Kidney (tissue), 14 donors: Measurements from ENCODE around the gene TMEM255B. TPM values are rescaled to one million over a fixed set of nuclear protein-coding genes. Genes with fewer than 3 reads are reported as not detected.

Experiments
- DNase-seq, 5 donors: peaks; one replicate each; pipeline ENCODE4 v3.0.0-alpha.2; 2013 to 2020
- FAIRE-seq: peaks from 2 replicates; lab custom pipeline; 2012; peaks lifted over from hg19 to GRCh38; lab: Jason Lieb, UNC
- H3K27ac ChIP-seq, 2 donors: one replicate each; pipeline ENCODE4 v1.7.0; 2013; ENCODE audit warnings: low read depth in 2 of 2, low read length in 2 of 2, inconsistent platforms in 1 of 2
- H3K27me3 ChIP-seq: one replicate; pipeline ENCODE4 v1.7.1; 2013; ENCODE audit warnings: low read length, inconsistent platforms; ENCODE audit not compliant: control insufficient read depth, insufficient read depth
- H3K36me3 ChIP-seq, 3 donors: one replicate each; pipeline versions ENCODE4 v1.7.0 to v1.7.1; 2013; ENCODE audit warnings: low read length in 3 of 3, control low read depth in 1 of 3, inconsistent platforms in 1 of 3; ENCODE audit not compliant: insufficient read depth in 3 of 3, control insufficient read depth in 2 of 3
- H3K4me1 ChIP-seq, 3 donors: one replicate each; pipeline versions ENCODE4 v1.7.0 to v1.7.1; 2013; ENCODE audit warnings: low read length in 3 of 3, inconsistent platforms in 1 of 3, low read depth in 1 of 3; ENCODE audit not compliant: control insufficient read depth in 2 of 3, insufficient read depth in 2 of 3
- H3K4me3 ChIP-seq, 3 donors: one replicate each; pipeline versions ENCODE4 v1.7.0 to v1.8.1; 2013; ENCODE audit warnings: low read length in 3 of 3, control low read depth in 1 of 3, inconsistent platforms in 1 of 3
- H3K9ac ChIP-seq, 3 donors: one replicate each; pipeline versions ENCODE4 v1.7.0 to v1.7.1; 2013; ENCODE audit warnings: low read length in 3 of 3, control low read depth in 1 of 3, inconsistent platforms in 1 of 3
- H3K9me3 ChIP-seq, 3 donors: one replicate each; pipeline versions ENCODE4 v1.7.0 to v1.7.1; 2013; ENCODE audit warnings: low read length in 3 of 3, control low read depth in 1 of 3, inconsistent platforms in 1 of 3; ENCODE audit not compliant: control insufficient read depth in 2 of 3, insufficient read depth in 1 of 3
- CTCF ChIP-seq: IDR thresholded peaks from 3 replicates; pipeline ENCODE4 v1.5.1; 2012; ENCODE audit warnings: mild to moderate bottlenecking, moderate library complexity, borderline replicate concordance; ENCODE audit not compliant: insufficient read depth; ENCODE audit errors: extremely low read depth
- intact Hi-C: fragments of 100-400 bp; cut with DNase I; formaldehyde crosslinking; loops from one replicate; pipeline ENCODE4 v1.11.1; 2022
- polyA plus RNA-seq: library from polyadenylated mRNA; stranded (reverse); fragments of 350-450 nt; fragmentation: Illumina TruSeq; extraction: RNeasy Lipid Tissue Mini Kit (QIAGEN cat#74804); gene quantifications from one replicate; pipeline ENCODE4 v1.2.3, GENCODE V29; 2014; ENCODE audit warnings: low read depth, low replicate concordance; ENCODE audit not compliant: insufficient read depth
- total RNA-seq: library from RNA; stranded (reverse); fragmentation: NEBNext Ultra II Directional; extraction: Animal tissue kit (Norgen Biotek cat#: 25700); gene quantifications from one replicate; pipeline ENCODE4 v1.2.1, GENCODE V29; 2021
- donor health status: control.
- donor health status: control.
- donor health status: control.
- donor health status: control.
- donor health status: control.
- donor health status: DM: yes; HTN: yes; CAD: no.
- donor health status: Normal renal cell carcinoma (clear cell type).

TMEM255B gene
- total and polyA plus RNA-seq, 2 donors from 2014 or later: 11.9 to 29.3 TPM

- H3K4me3 ChIP-seq: no peak overlapping the region
- H3K9me3 ChIP-seq: no peaks in the 10 kb centered on the region
- no peaks in the 10 kb centered on the region for H3K27me3 ChIP-seq
- DNase-seq: no peak
- intact Hi-C loops: no loop called here
- peak overlapping the region in 1 of 3 donors; percentile 3 for H3K9ac ChIP-seq
- H3K4me1 ChIP-seq: peaks cover 0 to 14% (median 0%) of the 10 kb centered on the region in 3 donors
- H3K27ac ChIP-seq: peak overlapping the region in 1 of 2 donors; percentile 22
- H3K36me3 ChIP-seq: peaks cover 0 to 2% (median under 1%) of the 10 kb centered on the region in 3 donors
- FAIRE-seq: no peak
- no peak for TF ChIP-seq CTCF
Observed at GRCh38 chr13:113821847-113822246, 62.8 kb downstream of the TMEM255B start.

GRCh38 chr13:113822266-113822665 is 63.2 kb downstream of the TMEM255B start:
- Histone ChIP-seq H3K36me3 (peaks cover 0 to 5% (median 2%) of the 10 kb centered on the region in 3 donors), H3K27ac (no peak overlapping the region), H3K9me3 (no peaks in the 10 kb centered on the region), H3K4me1 (peaks cover 0 to 14% (median 0%) of the 10 kb centered on the region in 3 donors), H3K27me3 (no peaks in the 10 kb centered on the region), H3K4me3 (no peak overlapping the region), H3K9ac (no peak overlapping the region)
- no peak for TF ChIP-seq CTCF
- DNase-seq (no peak), FAIRE-seq (no peak)
- intact Hi-C loops: no loop called here

- no peak overlapping the region for H3K9ac ChIP-seq
- H3K27ac ChIP-seq: no peak overlapping the region
- intact Hi-C loops: no loop called here
- no peak overlapping the region for H3K4me3 ChIP-seq
- H3K27me3 ChIP-seq: no peaks in the 10 kb centered on the region
- FAIRE-seq: no peak
- TF ChIP-seq CTCF: no peak
- no peaks in the 10 kb centered on the region for H3K9me3 ChIP-seq
- H3K36me3 ChIP-seq: peaks cover 0 to 5% (median 2%) of the 10 kb centered on the region in 3 donors
- H3K4me1 ChIP-seq: peaks cover 0 to 14% (median 0%) of the 10 kb centered on the region in 3 donors
- no peak for DNase-seq
Observed at GRCh38 chr13:113822956-113823744, 64.1 kb downstream of the TMEM255B start.
